HG03045 (cell line): ENCODE results near the gene OR52I2.

ENCODE experiments used
- ATAC-seq: cut with Tn5 transposase; IDR thresholded peaks from one replicate; pipeline ENCODE4 v1.9.1; 2021; ENCODE audit warnings: mild to moderate bottlenecking, moderate library complexity; ENCODE audit not compliant: unreplicated experiment

Gene OR52I2

GRCh38 chr11:4607781-4608666 is 26.5 kb downstream of the OR52I2 start, which contains the start of gene TRIM68:
TRIM68 (minus strand) TSS chr11:4608231; CDS start chr11:4605504, 2,727 bp downstream.
- ATAC-seq, result peak; percentile 100

- no peak for ATAC-seq
Measured at GRCh38 chr11:4610258-4610935, 28.9 kb downstream of the OR52I2 start.

DNA sequence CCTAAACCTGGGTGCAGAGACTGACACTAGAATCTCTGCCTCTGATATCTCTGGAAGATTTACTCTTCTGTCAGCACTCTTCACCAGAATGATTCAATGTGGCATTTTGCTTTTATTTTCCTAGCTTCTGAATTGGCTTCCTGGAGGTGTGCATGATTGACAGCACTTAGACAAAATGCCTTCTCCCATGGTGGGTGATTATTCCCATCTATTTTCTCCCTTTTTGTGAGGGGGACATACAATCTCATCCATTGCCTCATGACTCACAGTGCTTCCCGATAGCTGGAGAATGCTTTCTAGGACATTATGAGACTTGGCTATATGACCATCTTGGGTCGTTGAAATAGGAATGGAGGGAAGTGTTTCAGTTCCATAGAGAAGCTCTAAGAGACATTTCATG is 30.4 kb downstream of the OR52I2 start:
- ATAC-seq, result no peak

GRCh38 chr11:4615856-4616444 is 34.4 kb downstream of the OR52I2 start:
- no peak for ATAC-seq

DNA sequence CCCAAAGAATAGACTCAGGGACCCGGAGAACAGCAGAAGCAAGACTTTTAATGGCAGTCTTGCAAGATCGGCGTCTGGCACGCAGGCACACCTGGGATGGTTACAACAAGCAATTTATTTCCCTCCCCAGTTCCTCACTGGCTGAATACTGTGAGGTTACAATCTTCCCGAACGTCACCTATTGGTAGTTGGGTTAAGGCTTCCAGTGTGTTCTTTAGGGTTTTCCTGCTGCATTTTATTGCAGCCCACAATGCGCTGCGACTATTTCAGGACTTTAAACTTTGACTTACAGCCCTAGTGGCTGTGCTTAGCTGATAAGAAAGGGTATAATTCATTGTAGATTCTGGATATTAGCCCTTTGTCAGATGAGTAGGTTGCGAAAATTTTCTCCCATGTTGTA is 38.0 kb downstream of the OR52I2 start:
- ATAC-seq, result no peak

DNA sequence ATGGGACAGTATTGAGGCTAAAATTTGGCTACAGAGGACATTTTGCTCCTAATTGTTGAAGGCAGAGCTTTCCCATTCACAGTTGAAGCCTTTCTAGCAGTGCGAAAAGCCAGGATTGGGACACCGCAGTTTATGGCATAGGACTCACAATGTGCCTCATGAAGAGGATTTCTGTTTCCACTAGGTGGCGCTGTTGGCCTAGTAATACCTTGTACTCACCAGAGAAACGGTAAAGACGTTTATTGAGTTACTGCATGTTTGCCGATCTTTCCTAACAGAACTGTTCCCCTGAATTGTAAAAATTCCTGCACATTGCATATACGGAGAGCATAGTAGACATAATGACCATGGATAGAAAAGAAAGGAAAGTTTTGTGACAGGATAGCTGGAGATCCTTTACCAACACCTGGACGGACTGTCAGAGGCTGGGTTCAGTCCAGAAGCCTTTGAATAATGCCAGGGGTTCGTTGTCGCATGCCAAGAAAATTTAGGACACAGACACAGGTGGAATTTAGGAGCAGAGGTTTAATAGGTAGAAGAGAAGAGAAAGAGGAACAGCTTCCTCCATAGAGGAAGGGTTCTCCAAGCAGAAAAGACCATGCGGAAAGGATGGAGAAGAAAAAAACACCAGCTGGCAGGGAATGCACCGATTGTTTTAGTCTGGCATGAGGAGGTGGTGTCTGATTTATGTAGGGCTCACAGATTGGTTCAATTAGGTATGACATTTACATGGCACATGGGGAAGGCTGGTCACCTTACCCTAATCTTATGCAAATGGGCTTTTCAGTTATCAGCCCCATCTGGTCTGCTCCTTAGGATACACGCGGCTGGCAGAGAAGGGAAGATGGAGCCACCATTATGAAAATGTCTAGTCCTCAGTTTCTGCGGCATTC is 44.9 kb downstream of the OR52I2 start:
- no peak for ATAC-seq

GRCh38 chr11:4636136-4636535 is 54.6 kb downstream of the OR52I2 start:
- no peak for ATAC-seq

GRCh38 chr11:4636962-4637661 is 55.6 kb downstream of the OR52I2 start, which contains the start of gene OR51D1:
OR51D1 (plus strand) TSS chr11:4637477; CDS start chr11:4639791, 2,314 bp downstream.
- peak; percentile 88 for ATAC-seq

DNA sequence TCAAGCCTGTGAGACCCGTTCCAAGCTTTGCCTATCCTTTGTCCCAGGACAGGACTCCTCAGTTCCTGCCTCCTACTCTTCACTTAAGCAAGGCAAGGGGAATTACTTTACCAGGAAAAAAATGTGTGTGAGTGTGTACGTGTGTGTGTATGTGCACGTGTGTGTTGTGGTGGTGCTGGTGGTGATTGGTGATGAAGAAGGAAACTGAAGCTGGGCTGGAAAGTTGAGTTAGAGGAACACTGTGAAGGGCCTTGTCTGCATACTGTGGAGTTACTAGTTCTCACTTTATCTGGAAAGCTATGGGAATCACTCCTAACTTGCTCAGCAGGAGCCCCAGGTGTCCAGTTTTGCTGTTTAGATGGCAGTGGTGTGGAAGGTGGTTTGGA is 56.1 kb downstream of the OR52I2 start:
- no peak for ATAC-seq

GRCh38 chr11:4639931-4640330 is 58.4 kb downstream of the OR52I2 start:
- ATAC-seq, result no peak

DNA sequence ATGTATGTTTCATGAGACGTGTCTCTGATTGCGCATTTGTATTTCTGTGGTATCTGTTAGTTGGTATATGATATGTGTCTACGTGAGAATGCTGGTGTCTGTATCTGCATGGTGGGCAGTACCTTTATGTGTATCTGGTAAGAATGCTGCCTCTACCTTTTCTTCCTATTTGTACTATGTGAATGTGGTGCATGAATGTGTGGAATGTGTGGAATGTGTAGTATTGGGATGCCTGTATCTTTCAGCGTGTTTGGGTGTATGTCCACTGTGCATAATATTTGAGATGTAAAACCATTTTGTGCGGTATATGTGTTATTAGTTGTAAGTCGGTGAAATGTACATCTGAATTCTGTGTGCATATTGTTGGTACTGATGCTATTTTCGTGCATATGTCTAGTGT is 60.0 kb downstream of the OR52I2 start:
- ATAC-seq, result no peak

- ATAC-seq, result no peak
Measured at GRCh38 chr11:4642043-4642442, 60.5 kb downstream of the OR52I2 start.
